T-cell (primary cell): ENCODE data around the gene PCMTD2. TPM values are rescaled to one million over a fixed set of nuclear protein-coding genes. Genes with fewer than 3 reads are reported as not detected.
A peak's percentile ranks its signal among the peaks of the same experiment; 100 is the strongest.

Experiments
- ATAC-seq, 4 experiments: fragments of 200-7000 bp in 3 of 4; fragments of 150-1000 bp in 1 of 4; cut with Tn5 transposase; replicated peaks in 1 of 4; 1 replicate in 3 of 4; 2 replicates in 1 of 4; pipeline ENCODE4 v1.10.0; 2021; ENCODE audit warnings: moderate library complexity in 3 of 4, mild to moderate bottlenecking in 2 of 4, moderate number of reproducible peaks in 1 of 4
- CTCF ChIA-PET, 2 donors: fragments of 300-600 bp; sonication (Branson Sonifier 250); formaldehyde crosslinking; loops; one replicate each; lab custom pipeline; 2022; ENCODE audit warnings: antibody characterized with exemption in 2 of 2; lab: Charles Lee
- POLR2A ChIA-PET, 2 donors: fragments of 300-600 bp; sonication (Branson Sonifier 250); formaldehyde crosslinking; loops; one replicate each; lab custom pipeline; 2022; ENCODE audit warnings: antibody characterized with exemption in 2 of 2; lab: Charles Lee
- DNase-seq, 35 experiments: peaks; one replicate each; pipeline versions ENCODE4 v3.0.0 to v3.0.0-alpha.2; 2013 to 2023
- H3K27ac ChIP-seq: one replicate; pipeline ENCODE4 v1.5.1; 2013; ENCODE audit warnings: low read length
- H3K27me3 ChIP-seq, 2 experiments: replicated peaks in 1 of 2; 1 replicate in 1 of 2; 2 replicates in 1 of 2; pipeline versions ENCODE4 v1.6.1 to v1.7.0; 2013; ENCODE audit warnings: low read length in 1 of 2, mixed read lengths in 1 of 2; ENCODE audit not compliant: control insufficient read depth in 2 of 2, insufficient read depth in 2 of 2; ENCODE audit errors: extremely low read depth in 1 of 2
- H3K36me3 ChIP-seq, 2 donors: 1 replicate in 1 of 2; 2 replicates in 1 of 2; pipeline versions ENCODE4 v1.6.1 to v1.7.0; 2013; ENCODE audit warnings: low read length in 1 of 2; ENCODE audit not compliant: control insufficient read depth in 2 of 2, insufficient read depth in 1 of 2; ENCODE audit errors: extremely low read depth in 1 of 2
- H3K4me1 ChIP-seq, 2 experiments: 1 replicate in 1 of 2; 2 replicates in 1 of 2; pipeline versions ENCODE4 v1.6.1 to v1.7.0; 2013; ENCODE audit warnings: low read length in 2 of 2, mixed read lengths in 1 of 2; ENCODE audit not compliant: insufficient read depth in 2 of 2, control insufficient read depth in 1 of 2; ENCODE audit errors: extremely low read depth in 1 of 2
- H3K4me3 ChIP-seq, 2 donors: 1 replicate in 1 of 2; 2 replicates in 1 of 2; pipeline versions ENCODE4 v1.5.1 to v1.7.0; 2013; ENCODE audit warnings: mild to moderate bottlenecking in 2 of 2, low read length in 1 of 2, moderate library complexity in 1 of 2; ENCODE audit not compliant: control insufficient read depth in 1 of 2; ENCODE audit errors: extremely low read depth in 1 of 2
- H3K9me3 ChIP-seq: 2 replicates; pipeline ENCODE4 v1.7.0; 2013
- H3K27ac Mint-ChIP-seq, 2 donors: one replicate each; pipeline ENCODE4 v1.8.0; 2020 to 2021; ENCODE audit warnings: mild to moderate bottlenecking in 2 of 2, mixed read lengths in 2 of 2
- H3K27me3 Mint-ChIP-seq, 2 donors: one replicate each; pipeline ENCODE4 v1.8.0; 2021 to 2022; ENCODE audit warnings: mixed read lengths in 2 of 2
- H3K36me3 Mint-ChIP-seq: one replicate; pipeline ENCODE4 v1.8.0; 2021; ENCODE audit warnings: mixed read lengths
- H3K4me1 Mint-ChIP-seq, 3 donors: one replicate each; pipeline ENCODE4 v1.8.0; 2020 to 2022; ENCODE audit warnings: mixed read lengths in 3 of 3, mild to moderate bottlenecking in 1 of 3
- H3K4me3 Mint-ChIP-seq, 3 donors: one replicate each; pipeline ENCODE4 v1.8.0; 2020 to 2022; ENCODE audit warnings: mild to moderate bottlenecking in 3 of 3, mixed read lengths in 3 of 3, moderate library complexity in 3 of 3
- H3K9me3 Mint-ChIP-seq, 3 donors: one replicate each; pipeline ENCODE4 v1.8.0; 2020 to 2022; ENCODE audit warnings: mixed read lengths in 3 of 3
- WGBS: methylation state at CpG from one replicate; pipeline ENCODE4 v1.1.5; 2013; ENCODE audit warnings: missing lambda C conversion rate; ENCODE audit not compliant: insufficient coverage; 5-methylcytosine and 5-hydroxymethylcytosine counted together
- total RNA-seq, 35 experiments: library from RNA in 6 of 35; stranded (reverse) in 6 of 35; fragments of 120-200 nt in 1 of 35; gene quantifications; one replicate each; pipeline versions ENCODE4 v1.2.1 to v1.2.4 and lab custom pipeline; 2013 to 2026

Gene PCMTD2
- total RNA-seq, 5 donors from 2014 or later (not counting 1 experiment from before 2014, with no cell fraction given): 92.0 to 175 (median 160) TPM

DNA sequence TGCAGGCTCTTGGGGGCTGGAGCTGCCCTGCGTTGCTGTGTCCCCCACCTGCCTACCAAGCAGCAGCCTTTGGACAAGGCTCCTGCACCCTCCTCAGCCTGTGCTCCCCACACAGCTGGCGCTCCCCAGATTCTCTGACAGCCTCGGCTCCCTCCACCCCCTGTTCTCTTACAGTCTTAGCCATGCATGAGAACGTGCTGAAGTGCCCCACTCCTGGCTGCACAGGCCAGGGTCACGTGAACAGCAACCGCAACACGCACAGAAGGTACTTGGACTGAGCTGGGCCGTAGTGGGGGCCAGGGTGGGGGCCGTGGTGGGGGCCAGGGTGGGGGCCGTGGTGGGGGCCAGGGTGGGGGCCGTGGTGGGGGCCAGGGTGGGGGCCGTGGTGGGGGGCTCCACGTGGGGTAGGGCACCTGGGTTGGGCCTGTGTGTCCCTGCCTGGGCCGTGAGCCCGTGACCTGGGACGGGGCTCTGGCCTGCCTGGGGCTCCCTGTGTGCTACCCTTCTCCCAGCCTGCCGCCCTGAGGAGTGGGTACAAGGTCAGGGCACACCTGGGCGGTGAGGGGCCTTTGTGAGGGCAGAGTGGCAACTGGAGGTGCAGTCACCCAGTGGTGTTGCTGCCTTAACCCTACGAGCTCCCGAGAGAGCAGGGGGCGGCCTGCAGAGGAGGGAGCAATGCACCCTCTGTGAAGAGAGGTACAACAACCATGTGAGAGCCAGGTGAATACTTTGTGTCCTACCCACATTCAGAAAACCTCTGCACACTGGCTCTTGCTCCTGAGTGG is 43.5 kb upstream of the PCMTD2 start:
- WGBS: 74% methylated on average over 9 of the region's 21 CpGs
- no peak for DNase-seq
- Mint-ChIP-seq H3K36me3 (no peaks in the 10 kb centered on the region), H3K4me3 (no peak overlapping the region), H3K27ac (no peak overlapping the region), H3K27me3 (no peaks in the 10 kb centered on the region), H3K4me1 (peaks cover 10 to 16% (median 16%) of the 10 kb centered on the region in 3 donors), H3K9me3 (no peaks in the 10 kb centered on the region)
- ChIA-PET CTCF (no interaction called here), POLR2A (no interaction called here)
- Histone ChIP-seq H3K4me1 (peaks cover 4 to 17% of the 10 kb centered on the region in 2 experiments), H3K27me3 (peaks cover 0 to 41% of the 10 kb centered on the region in 2 experiments), H3K36me3 (no peaks in the 10 kb centered on the region), H3K4me3 (no peak overlapping the region), H3K9me3 (no peaks in the 10 kb centered on the region), H3K27ac (no peak overlapping the region)
- no peak for ATAC-seq

DNA sequence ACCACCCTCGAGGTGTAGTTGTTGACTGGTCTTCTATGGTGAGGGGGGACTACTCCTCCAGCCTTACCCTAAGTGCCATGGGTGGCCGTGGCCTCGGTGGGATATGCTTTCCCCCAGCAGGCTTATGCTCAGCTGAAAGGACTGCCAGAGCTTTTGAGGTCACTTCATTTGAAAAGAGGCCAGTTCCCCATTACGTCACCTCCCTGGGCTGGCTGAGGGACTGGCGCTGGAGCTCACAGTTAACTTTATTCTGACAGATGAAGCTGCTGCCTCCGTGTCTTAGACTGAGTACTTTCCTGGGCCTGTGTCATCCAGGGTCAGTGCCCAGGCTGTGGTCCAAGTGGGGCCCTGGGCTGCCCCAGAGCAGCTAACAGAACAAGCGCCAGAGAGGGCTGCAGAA is 42.8 kb upstream of the PCMTD2 start:
- CTCF ChIA-PET: no interaction called here
- H3K27me3 Mint-ChIP-seq: no peaks in the 10 kb centered on the region
- peaks cover 4 to 17% of the 10 kb centered on the region in 2 experiments for H3K4me1 ChIP-seq

DNA sequence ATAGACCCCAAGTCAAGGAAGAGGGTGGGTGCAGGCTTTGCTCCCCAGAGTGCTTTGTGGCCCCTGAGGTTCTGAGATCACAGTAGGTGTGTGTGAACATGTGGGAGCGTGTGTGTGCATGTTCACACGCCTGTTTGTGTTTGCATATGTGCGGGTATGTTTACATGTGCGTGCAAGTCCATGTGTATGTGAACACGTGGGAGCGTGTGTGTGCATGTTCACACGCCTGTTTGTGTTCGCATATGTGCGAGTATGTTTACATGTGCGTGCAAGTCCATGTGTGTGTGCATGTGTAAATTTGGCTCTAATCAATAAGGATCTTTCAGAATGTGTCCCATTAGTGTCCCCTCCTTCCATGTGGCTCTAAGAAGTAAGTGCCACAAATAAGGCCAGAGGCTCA is 41.4 kb upstream of the PCMTD2 start:
- Mint-ChIP-seq H3K4me3 (no peak overlapping the region), H3K9me3 (no peaks in the 10 kb centered on the region)
- POLR2A ChIA-PET: no interaction called here

More for the DNA sequence above, 42.8 kb upstream of the PCMTD2 start:
- no peak overlapping the region for H3K27ac ChIP-seq
- Mint-ChIP-seq H3K9me3 (no peaks in the 10 kb centered on the region), H3K27ac (no peak overlapping the region), H3K36me3 (no peaks in the 10 kb centered on the region), H3K4me3 (no peak overlapping the region), H3K4me1 (peaks cover 10 to 16% (median 16%) of the 10 kb centered on the region in 3 donors)
- H3K27me3 ChIP-seq: peaks cover 0 to 37% of the 10 kb centered on the region in 2 experiments
- WGBS: 67% methylated on average over 6 of the region's 7 CpGs
- H3K9me3 ChIP-seq: no peaks in the 10 kb centered on the region
- DNase-seq (no peak), ATAC-seq (no peak)
- no peak overlapping the region for H3K4me3 ChIP-seq
- POLR2A ChIA-PET: no interaction called here
- no peaks in the 10 kb centered on the region for H3K36me3 ChIP-seq

DNA sequence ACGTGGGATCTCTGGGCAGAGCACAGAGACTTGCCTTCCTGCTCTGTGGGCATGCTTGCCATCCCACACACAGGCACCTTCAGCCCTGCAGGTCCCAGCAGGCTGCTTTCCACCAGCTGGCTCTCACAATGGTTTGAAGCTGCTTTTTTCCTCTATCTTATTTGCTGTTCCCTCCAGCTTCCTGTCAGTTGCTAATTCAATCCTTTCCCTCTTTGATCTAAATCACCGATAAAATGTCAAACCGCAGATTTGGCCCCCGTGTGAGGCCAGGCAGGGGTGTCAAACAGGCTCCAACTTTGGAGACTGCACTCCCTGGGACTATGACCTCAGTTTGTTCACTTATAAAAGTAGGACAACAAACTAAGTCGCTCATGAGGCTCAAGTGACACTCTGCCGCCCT is 40.6 kb upstream of the PCMTD2 start:
- H3K27ac ChIP-seq: no peak overlapping the region
- Mint-ChIP-seq H3K9me3 (no peaks in the 10 kb centered on the region), H3K4me3 (peak overlapping the region in 1 of 3 donors; percentile 1), H3K36me3 (no peaks in the 10 kb centered on the region), H3K27me3 (no peaks in the 10 kb centered on the region), H3K27ac (peak overlapping the region; percentile 47 to 68), H3K4me1 (peaks cover 10 to 23% (median 16%) of the 10 kb centered on the region in 3 donors)
- H3K4me3 ChIP-seq: no peak overlapping the region
- no peaks in the 10 kb centered on the region for H3K36me3 ChIP-seq
- ChIA-PET POLR2A (no interaction called here), CTCF (no interaction called here)
- WGBS: 46% methylated on average over 6 of the region's 6 CpGs
- no peaks in the 10 kb centered on the region for H3K9me3 ChIP-seq
- ATAC-seq (no peak), DNase-seq (no peak)
- H3K4me1 ChIP-seq: peaks cover 4 to 20% of the 10 kb centered on the region in 2 experiments
- peaks cover 0 to 29% of the 10 kb centered on the region in 2 experiments for H3K27me3 ChIP-seq

More for the DNA sequence above, 41.4 kb upstream of the PCMTD2 start:
- DNase-seq: no peak
- Histone ChIP-seq H3K9me3 (no peaks in the 10 kb centered on the region), H3K27ac (no peak overlapping the region), H3K4me3 (no peak overlapping the region), H3K4me1 (peaks cover 4 to 17% of the 10 kb centered on the region in 2 experiments), H3K36me3 (no peaks in the 10 kb centered on the region), H3K27me3 (peaks cover 0 to 27% of the 10 kb centered on the region in 2 experiments)
- ATAC-seq: no peak
- Mint-ChIP-seq H3K4me1 (peaks cover 10 to 18% (median 16%) of the 10 kb centered on the region in 3 donors), H3K27me3 (no peaks in the 10 kb centered on the region), H3K36me3 (no peaks in the 10 kb centered on the region), H3K27ac (no peak overlapping the region)
- CTCF ChIA-PET: no interaction called here
- 93% methylated on average over 7 of the region's 10 CpGs for WGBS

DNA sequence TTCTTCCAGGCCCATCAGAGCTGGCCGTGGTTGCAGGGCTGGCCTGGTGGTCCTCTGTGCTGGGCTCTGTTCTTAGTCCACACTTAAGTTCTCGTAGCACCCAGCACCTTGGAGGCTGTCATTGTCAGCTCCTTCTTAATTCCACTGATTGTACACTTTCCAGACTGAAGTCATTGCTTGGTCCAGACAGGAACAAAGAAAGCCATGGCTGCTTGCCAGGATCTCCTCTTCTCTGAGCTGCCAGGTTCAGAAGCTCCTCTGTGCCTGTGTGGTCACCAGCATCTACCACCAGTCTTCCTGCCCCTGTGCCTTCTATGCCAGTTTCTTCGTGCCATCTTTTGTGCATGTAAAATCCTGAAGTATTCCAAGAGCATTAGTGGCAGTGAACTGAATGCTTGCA is 39.5 kb upstream of the PCMTD2 start:
- Mint-ChIP-seq H3K27me3 (no peaks in the 10 kb centered on the region), H3K4me1 (peaks cover 10 to 23% (median 16%) of the 10 kb centered on the region in 3 donors), H3K36me3 (no peaks in the 10 kb centered on the region), H3K4me3 (no peak overlapping the region), H3K27ac (no peak overlapping the region), H3K9me3 (no peaks in the 10 kb centered on the region)
- CTCF ChIA-PET: no interaction called here
- Histone ChIP-seq H3K4me3 (no peak overlapping the region), H3K27me3 (peaks cover 0 to 29% of the 10 kb centered on the region in 2 experiments), H3K27ac (no peak overlapping the region), H3K36me3 (no peaks in the 10 kb centered on the region), H3K4me1 (peaks cover 4 to 20% of the 10 kb centered on the region in 2 experiments), H3K9me3 (no peaks in the 10 kb centered on the region)
- POLR2A ChIA-PET: no interaction called here
- no peak for ATAC-seq
- DNase-seq: no peak
- 77% methylated on average over 3 of the region's 3 CpGs for WGBS

DNA sequence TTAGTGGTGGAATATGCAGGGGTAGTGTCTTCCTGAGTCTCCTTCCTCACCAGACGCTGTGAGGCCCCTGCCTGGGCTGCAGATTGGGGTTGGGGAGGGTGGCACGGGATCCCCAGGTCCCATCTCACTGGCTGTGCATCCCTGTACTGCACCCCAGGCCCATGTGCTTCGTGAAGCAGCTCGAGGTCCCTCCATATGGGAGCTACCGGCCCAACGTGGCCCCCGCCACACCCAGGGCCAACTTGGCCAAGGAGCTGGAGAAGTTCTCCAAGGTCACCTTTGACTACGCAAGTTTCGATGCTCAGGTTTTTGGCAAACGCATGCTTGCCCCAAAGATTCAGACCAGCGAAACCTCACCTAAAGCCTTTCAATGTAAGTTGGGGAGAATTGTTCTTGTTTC is 38.6 kb upstream of the PCMTD2 start:
- no peaks in the 10 kb centered on the region for H3K9me3 Mint-ChIP-seq
- DNase-seq: no peak
- no peak overlapping the region for H3K27ac ChIP-seq
- ChIA-PET POLR2A (no interaction called here), CTCF (no interaction called here)
- no peak for ATAC-seq
- H3K36me3 ChIP-seq: no peaks in the 10 kb centered on the region
- no peak overlapping the region for H3K4me3 Mint-ChIP-seq
- no peaks in the 10 kb centered on the region for H3K36me3 Mint-ChIP-seq
- H3K27me3 Mint-ChIP-seq: no peaks in the 10 kb centered on the region
- H3K9me3 ChIP-seq: no peaks in the 10 kb centered on the region
- peaks cover 10 to 23% (median 16%) of the 10 kb centered on the region in 3 donors for H3K4me1 Mint-ChIP-seq
- 82% methylated on average over 5 of the region's 11 CpGs for WGBS
- H3K4me3 ChIP-seq: no peak overlapping the region
- H3K27me3 ChIP-seq: peaks cover 0 to 32% of the 10 kb centered on the region in 2 experiments
- peaks cover 4 to 20% of the 10 kb centered on the region in 2 experiments for H3K4me1 ChIP-seq
- H3K27ac Mint-ChIP-seq: no peak overlapping the region
